ENCODE data around the gene GPR161.
"Not testable (repeated sequence)": the region's sequence is repeated elsewhere in the genome, so short reads cannot be mapped to it uniquely, and the experiment has no call there.

Gene GPR161

GRCh38 chr1:168159979-168160378 is 23.2 kb upstream of the GPR161 start:
- Mint-ChIP-seq H3K27me3 (peaks cover 15% of the 10 kb centered on the region), H3K4me3 (no peak overlapping the region), H3K9me3 (peaks cover 24% of the 10 kb centered on the region), H3K4me1 (no peaks in the 10 kb centered on the region), H3K27ac (no peak overlapping the region), H3K36me3 (ENCODE audit: low read depth) (peaks cover 5% of the 10 kb centered on the region)
- ATAC-seq (no peak), DNase-seq (no peak)

- Mint-ChIP-seq H3K36me3 (ENCODE audit: low read depth) (peaks cover 5% of the 10 kb centered on the region), H3K27ac (no peak overlapping the region), H3K4me1 (no peaks in the 10 kb centered on the region), H3K27me3 (peaks cover 15% of the 10 kb centered on the region), H3K4me3 (no peak overlapping the region), H3K9me3 (peaks cover 24% of the 10 kb centered on the region)
- ATAC-seq, result no peak
- no peak for DNase-seq
Observed at GRCh38 chr1:168159251-168159650, 22.5 kb upstream of the GPR161 start.

GRCh38 chr1:168157638-168158037 is 20.9 kb upstream of the GPR161 start:
- Mint-ChIP-seq H3K9me3 (peaks cover 24% of the 10 kb centered on the region), H3K27me3 (peaks cover 14% of the 10 kb centered on the region), H3K36me3 (ENCODE audit: low read depth) (peaks cover 5% of the 10 kb centered on the region), H3K27ac (no peak overlapping the region), H3K4me1 (no peaks in the 10 kb centered on the region), H3K4me3 (no peak overlapping the region)
- no peak for DNase-seq
- ATAC-seq, result no peak

GRCh38 chr1:168155910-168156309 is 19.2 kb upstream of the GPR161 start:
- H3K4me3 Mint-ChIP-seq, result no peak overlapping the region
- ATAC-seq, result no peak
- no peaks in the 10 kb centered on the region for H3K4me1 Mint-ChIP-seq
- peaks cover 8% of the 10 kb centered on the region for H3K27me3 Mint-ChIP-seq
- H3K9me3 Mint-ChIP-seq, result peaks cover 22% of the 10 kb centered on the region
- peaks cover 5% of the 10 kb centered on the region for H3K36me3 Mint-ChIP-seq (ENCODE audit: low read depth)
- DNase-seq, result no peak
- H3K27ac Mint-ChIP-seq, result no peak overlapping the region

GRCh38 chr1:168154707-168155106 is 18.0 kb upstream of the GPR161 start:
- H3K9me3 Mint-ChIP-seq, result peaks cover 10% of the 10 kb centered on the region

GRCh38 chr1:168151935-168152334 is 15.2 kb upstream of the GPR161 start:
- peaks cover 3% of the 10 kb centered on the region for H3K27me3 Mint-ChIP-seq
- H3K27ac Mint-ChIP-seq, result no peak overlapping the region
- H3K4me3 Mint-ChIP-seq, result no peak overlapping the region
- DNase-seq, result no peak
- no peak for ATAC-seq
- no peaks in the 10 kb centered on the region for H3K36me3 Mint-ChIP-seq (ENCODE audit: low read depth)
- peaks cover 8% of the 10 kb centered on the region for H3K4me1 Mint-ChIP-seq
- no peaks in the 10 kb centered on the region for H3K9me3 Mint-ChIP-seq

More at GRCh38 chr1:168154707-168155106, 18.0 kb upstream of the GPR161 start:
- DNase-seq; H3K27me3 Mint-ChIP-seq; H3K36me3 Mint-ChIP-seq (ENCODE audit: low read depth); H3K27ac Mint-ChIP-seq; ATAC-seq; H3K4me3 Mint-ChIP-seq; H3K4me1 Mint-ChIP-seq: not testable (repeated sequence)

- Mint-ChIP-seq H3K36me3 (ENCODE audit: low read depth) (no peaks in the 10 kb centered on the region), H3K27me3 (peaks cover 3% of the 10 kb centered on the region), H3K4me1 (peaks cover 14% of the 10 kb centered on the region), H3K27ac (no peak overlapping the region), H3K4me3 (no peak overlapping the region), H3K9me3 (no peaks in the 10 kb centered on the region)
- no peak for ATAC-seq
- no peak for DNase-seq
Observed at GRCh38 chr1:168150283-168150682, 13.6 kb upstream of the GPR161 start.

GRCh38 chr1:168148916-168149315 is 12.2 kb upstream of the GPR161 start:
- Mint-ChIP-seq H3K9me3 (no peaks in the 10 kb centered on the region), H3K27ac (peak overlapping the region; percentile 52), H3K4me3 (no peak overlapping the region), H3K36me3 (ENCODE audit: low read depth) (no peaks in the 10 kb centered on the region), H3K4me1 (peaks cover 15% of the 10 kb centered on the region), H3K27me3 (peaks cover 3% of the 10 kb centered on the region)
- DNase-seq, result no peak
- ATAC-seq, result peak; percentile 44

GRCh38 chr1:168146626-168147025 is 9.9 kb upstream of the GPR161 start:
- Mint-ChIP-seq H3K27ac (no peak overlapping the region), H3K4me3 (no peak overlapping the region)

GRCh38 chr1:168146160-168146539 is 9.4 kb upstream of the GPR161 start:
- Mint-ChIP-seq H3K36me3 (ENCODE audit: low read depth) (no peaks in the 10 kb centered on the region), H3K9me3 (no peaks in the 10 kb centered on the region), H3K4me3 (no peak overlapping the region), H3K27ac (no peak overlapping the region), H3K4me1 (peaks cover 15% of the 10 kb centered on the region), H3K27me3 (peaks cover 2% of the 10 kb centered on the region)
- no peak for ATAC-seq
- DNase-seq, result no peak

More at GRCh38 chr1:168146626-168147025, 9.9 kb upstream of the GPR161 start:
- Mint-ChIP-seq H3K9me3 (no peaks in the 10 kb centered on the region), H3K27me3 (peaks cover under 1% of the 10 kb centered on the region), H3K4me1 (peaks cover 15% of the 10 kb centered on the region), H3K36me3 (ENCODE audit: low read depth) (no peaks in the 10 kb centered on the region)
- no peak for ATAC-seq
- DNase-seq, result no peak

- Mint-ChIP-seq H3K27ac (peak overlapping the region; percentile 42), H3K9me3 (no peaks in the 10 kb centered on the region), H3K36me3 (ENCODE audit: low read depth) (no peaks in the 10 kb centered on the region), H3K4me1 (peaks cover 15% of the 10 kb centered on the region), H3K4me3 (no peak overlapping the region), H3K27me3 (peaks cover 2% of the 10 kb centered on the region)
- ATAC-seq, result peak; percentile 97
- DNase-seq, result peak; percentile 93
Observed at GRCh38 chr1:168145184-168146159, 8.7 kb upstream of the GPR161 start.

- no peak for DNase-seq
Observed at GRCh38 chr1:168141871-168142385, 5.2 kb upstream of the GPR161 start.

GRCh38 chr1:168139070-168139469 is 2.3 kb upstream of the GPR161 start:
- Mint-ChIP-seq H3K4me3 (no peak overlapping the region), H3K4me1 (peaks cover 36% of the 10 kb centered on the region), H3K27me3 (peaks cover 32% of the 10 kb centered on the region), H3K9me3 (no peaks in the 10 kb centered on the region), H3K27ac (no peak overlapping the region), H3K36me3 (ENCODE audit: low read depth) (no peaks in the 10 kb centered on the region)
- DNase-seq, result no peak
- no peak for ATAC-seq

More at GRCh38 chr1:168141871-168142385, 5.2 kb upstream of the GPR161 start:
- H3K27ac Mint-ChIP-seq, result no peak overlapping the region
- no peak for ATAC-seq
- peaks cover 36% of the 10 kb centered on the region for H3K4me1 Mint-ChIP-seq
- H3K36me3 Mint-ChIP-seq (ENCODE audit: low read depth), result no peaks in the 10 kb centered on the region
- peaks cover 12% of the 10 kb centered on the region for H3K27me3 Mint-ChIP-seq
- H3K9me3 Mint-ChIP-seq, result no peaks in the 10 kb centered on the region
- H3K4me3 Mint-ChIP-seq, result no peak overlapping the region

GRCh38 chr1:168138134-168138533 is 1.4 kb upstream of the GPR161 start:
- Mint-ChIP-seq H3K36me3 (ENCODE audit: low read depth) (no peaks in the 10 kb centered on the region), H3K4me3 (peak overlapping the region; percentile 87), H3K4me1 (peaks cover 36% of the 10 kb centered on the region), H3K27me3 (peaks cover 38% of the 10 kb centered on the region), H3K27ac (no peak overlapping the region), H3K9me3 (no peaks in the 10 kb centered on the region)
- ATAC-seq (peak; percentile 69), DNase-seq (no peak)

- no peak for ATAC-seq
- DNase-seq, result no peak
- Mint-ChIP-seq H3K4me1 (peaks cover 36% of the 10 kb centered on the region), H3K27me3 (peaks cover 44% of the 10 kb centered on the region), H3K27ac (peak overlapping the region; percentile 86), H3K36me3 (ENCODE audit: low read depth) (no peaks in the 10 kb centered on the region), H3K9me3 (no peaks in the 10 kb centered on the region), H3K4me3 (peak overlapping the region; percentile 87)
Observed at GRCh38 chr1:168137515-168137821, 738 bp upstream of the GPR161 start.

Data from activated naive CD8-positive, alpha-beta T cell treated with anti-CD3 and anti-CD28 coated beads, Interleukin-2, amount 50 U/mL, for 24 hours (primary cell).